PFSK-1 (cell line): ENCODE measurements around the gene SLC6A9.

Experiments used
- FOXP2 ChIP-seq: optimal IDR thresholded peaks from 2 replicates; pipeline ENCODE3; 2011; ENCODE audit warnings: borderline replicate concordance, control low read depth, inconsistent platforms; ENCODE audit not compliant: insufficient read depth; ENCODE audit errors: extremely low read length, extremely low read depth
- POLR2AphosphoS5 ChIP-seq: IDR thresholded peaks from 2 replicates; pipeline ENCODE4 v1.6.1; 2012; ENCODE audit warnings: low read depth, mild to moderate bottlenecking, control low read depth, low read length, moderate library complexity
- REST ChIP-seq, 2 experiments: IDR thresholded peaks; 2 replicates each; pipeline versions ENCODE4 v1.6.1 to v1.8.0; 2011 to 2012; ENCODE audit warnings: low read depth in 2 of 2, low read length in 2 of 2, control low read depth in 1 of 2, inconsistent platforms in 1 of 2, mild to moderate bottlenecking in 1 of 2, moderate library complexity in 1 of 2; ENCODE audit not compliant: insufficient read depth in 1 of 2
- SIN3A ChIP-seq: IDR thresholded peaks from 2 replicates; pipeline ENCODE4 v1.6.1; 2012; ENCODE audit warnings: mild to moderate bottlenecking, low read length, moderate library complexity, borderline replicate concordance; ENCODE audit not compliant: insufficient read depth
- TAF1 ChIP-seq: IDR thresholded peaks from 2 replicates; pipeline ENCODE4 v1.6.1; 2012; ENCODE audit warnings: low read length, control low read depth, borderline replicate concordance; ENCODE audit not compliant: insufficient read depth

- no peak for TF ChIP-seq POLR2AphosphoS5
- no peak for TF ChIP-seq TAF1
- no peak for TF ChIP-seq SIN3A
- no peak for TF ChIP-seq REST (IDR thresholded peaks at IDR 0.05; ENCODE audit: insufficient read depth in 1 of 2, low read depth in 2 of 2, low read length in 2 of 2)
- TF ChIP-seq FOXP2: no peak
Measured at GRCh38 chr1:44034976-44035716, 3.9 kb upstream of the SLC6A9 start.
